ENCODE measurements around the gene AMIGO2. TPM values are rescaled to one million over a fixed set of nuclear protein-coding genes. Genes with fewer than 3 reads are reported as not detected.

The AMIGO2 gene
- total RNA-seq, 1 experiment from 2014 or later = 19.3 TPM

- ChIA-PET CTCF (no interaction called here), POLR2A (ENCODE audit: unreplicated experiment) (no interaction called here)
- intact Hi-C loops (cut with micrococcal nuclease) = no loop called here
- peaks cover 33% of the 10 kb centered on the region for H3K4me1 ChIP-seq (ENCODE audit: insufficient read depth, low read length)
- H2AFZ ChIP-seq (ENCODE audit: low read length) = no peak overlapping the region
- TF ChIP-seq EZH2phosphoT487 (IDR thresholded peaks at IDR 0.05; ENCODE audit: borderline replicate concordance, low read length) (no peak), CTCF (conservative IDR thresholded peaks at IDR 0.05; ENCODE audit: low read depth, low read length) (no peak), EZH2 (IDR thresholded peaks at IDR 0.05; ENCODE audit: low read length, unreplicated experiment) (no peak)
- no peak overlapping the region for H3K4me3 ChIP-seq (ENCODE audit: low read length)
- no TSS peak for BruUV-seq (replicated peaks)
- no peak overlapping the region for H3K4me2 ChIP-seq (ENCODE audit: low read length)
- no peaks in the 10 kb centered on the region for H3K27me3 ChIP-seq (ENCODE audit: low read length)
- H3K79me2 ChIP-seq (ENCODE audit: low read length) = no peaks in the 10 kb centered on the region
- H4K20me1 ChIP-seq (ENCODE audit: low read length) = no peaks in the 10 kb centered on the region
- ATAC-seq = peak; percentile 31
- no peaks in the 10 kb centered on the region for H3K9me3 ChIP-seq (ENCODE audit: low read length)
- peak; percentile 70 for DNase-seq
- no peaks in the 10 kb centered on the region for H3K36me3 ChIP-seq (ENCODE audit: low read depth, low read length)
- H3K27ac ChIP-seq (ENCODE audit: low read length) = no peak overlapping the region
- no peak overlapping the region for H3K9ac ChIP-seq (ENCODE audit: low read length)
- H3K9me2 ChIP-seq (replicated peaks; ENCODE audit: low read length) = no peaks in the 10 kb centered on the region
- H3F3A ChIP-seq (ENCODE audit: low read length, unreplicated experiment) = no peaks in the 10 kb centered on the region
Observed at GRCh38 chr12:47107926-47108325, 28.2 kb upstream of the AMIGO2 start.

- TF ChIP-seq CTCF (conservative IDR thresholded peaks at IDR 0.05; ENCODE audit: low read depth, low read length) (no peak), EZH2phosphoT487 (IDR thresholded peaks at IDR 0.05; ENCODE audit: borderline replicate concordance, low read length) (no peak), EZH2 (IDR thresholded peaks at IDR 0.05; ENCODE audit: low read length, unreplicated experiment) (no peak)
- no peaks in the 10 kb centered on the region for H3K36me3 ChIP-seq (ENCODE audit: low read depth, low read length)
- H3K4me1 ChIP-seq (ENCODE audit: insufficient read depth, low read length) = peaks cover 35% of the 10 kb centered on the region
- no TSS peak for BruUV-seq (replicated peaks)
- no peaks in the 10 kb centered on the region for H3F3A ChIP-seq (ENCODE audit: low read length, unreplicated experiment)
- no peak overlapping the region for H3K4me3 ChIP-seq (ENCODE audit: low read length)
- no peaks in the 10 kb centered on the region for H3K27me3 ChIP-seq (ENCODE audit: low read length)
- ChIA-PET POLR2A (ENCODE audit: unreplicated experiment) (no interaction called here), CTCF (no interaction called here)
- H4K20me1 ChIP-seq (ENCODE audit: low read length) = no peaks in the 10 kb centered on the region
- no peak for DNase-seq
- no peak overlapping the region for H2AFZ ChIP-seq (ENCODE audit: low read length)
- intact Hi-C loops (cut with micrococcal nuclease) = no loop called here
- no peak overlapping the region for H3K27ac ChIP-seq (ENCODE audit: low read length)
- no peak for ATAC-seq
- no peak overlapping the region for H3K9ac ChIP-seq (ENCODE audit: low read length)
- H3K4me2 ChIP-seq (ENCODE audit: low read length) = no peak overlapping the region
- no peaks in the 10 kb centered on the region for H3K9me3 ChIP-seq (ENCODE audit: low read length)
- H3K9me2 ChIP-seq (replicated peaks; ENCODE audit: low read length) = no peaks in the 10 kb centered on the region; the same call in 1 of the 2 replicates
- H3K79me2 ChIP-seq (ENCODE audit: low read length) = no peaks in the 10 kb centered on the region
Observed at GRCh38 chr12:47107446-47107845, 27.7 kb upstream of the AMIGO2 start.

GRCh38 chr12:47105914-47106674 lies 26.3 kb upstream of the AMIGO2 start:
- no peaks in the 10 kb centered on the region for H3K27me3 ChIP-seq (ENCODE audit: low read length)
- H3K9me2 ChIP-seq (replicated peaks; ENCODE audit: low read length) = no peaks in the 10 kb centered on the region; the same call in 1 of the 2 replicates
- H3K9ac ChIP-seq (ENCODE audit: low read length) = no peak overlapping the region
- intact Hi-C loops (cut with micrococcal nuclease) = no loop called here
- H3K9me3 ChIP-seq (ENCODE audit: low read length) = no peaks in the 10 kb centered on the region
- DNase-seq = peak; percentile 77
- H2AFZ ChIP-seq (ENCODE audit: low read length) = no peak overlapping the region
- BruUV-seq (replicated peaks) = no TSS peak
- CTCF ChIA-PET = interaction anchor here (0.5 kb wide), 1 partner anchor 290 kb away, joined by 6 read pairs; no protein-coding TSS in a partner anchor
- H3K27ac ChIP-seq (ENCODE audit: low read length) = no peak overlapping the region
- H3K4me1 ChIP-seq (ENCODE audit: insufficient read depth, low read length) = peaks cover 35% of the 10 kb centered on the region
- ATAC-seq = peak; percentile 72; the same call in 1 of the 2 replicates
- H3K4me2 ChIP-seq (ENCODE audit: low read length) = peak overlapping the region; percentile 37
- no peaks in the 10 kb centered on the region for H3K36me3 ChIP-seq (ENCODE audit: low read depth, low read length)
- H3K4me3 ChIP-seq (ENCODE audit: low read length) = no peak overlapping the region
- TF ChIP-seq CTCF (conservative IDR thresholded peaks at IDR 0.05; ENCODE audit: low read depth, low read length) (no peak), EZH2 (IDR thresholded peaks at IDR 0.05; ENCODE audit: low read length, unreplicated experiment) (no peak), EZH2phosphoT487 (IDR thresholded peaks at IDR 0.05; ENCODE audit: borderline replicate concordance, low read length) (no peak)
- H3K79me2 ChIP-seq (ENCODE audit: low read length) = no peaks in the 10 kb centered on the region
- no peaks in the 10 kb centered on the region for H3F3A ChIP-seq (ENCODE audit: low read length, unreplicated experiment)
- POLR2A ChIA-PET (ENCODE audit: unreplicated experiment) = interaction anchor here (0.6 kb wide), 1 partner anchor 27 kb away, joined by 10 read pairs; the partner anchor contains the start of genes AMIGO2 and PCED1B
- H4K20me1 ChIP-seq (ENCODE audit: low read length) = no peaks in the 10 kb centered on the region

All from PC-3 (cell line).